Kidney epithelial cell (primary cell): ENCODE results near the gene EID3. TPM values are rescaled to one million over a fixed set of nuclear protein-coding genes. Genes with fewer than 3 reads are reported as not detected.

Experiments
- DNase-seq: peaks from one replicate; pipeline ENCODE4 v3.0.0-alpha.2; 2010; ENCODE audit warnings: low read depth
- H3K27me3 ChIP-seq: 2 replicates; pipeline ENCODE4 v1.6.0; 2011; ENCODE audit warnings: low read length; ENCODE audit not compliant: control insufficient read depth, insufficient read depth
- H3K36me3 ChIP-seq: 2 replicates; pipeline ENCODE4 v1.5.1; 2011; ENCODE audit warnings: low read length; ENCODE audit not compliant: control insufficient read depth, insufficient read depth
- H3K4me3 ChIP-seq: 2 replicates; pipeline ENCODE4 v1.5.1; 2011; ENCODE audit warnings: low read depth, mild to moderate bottlenecking, control low read depth, low read length
- CTCF ChIP-seq: IDR thresholded peaks from 2 replicates; pipeline ENCODE4 v1.5.1; 2011; ENCODE audit warnings: mild to moderate bottlenecking, moderate library complexity, low read length, control low read depth, inconsistent platforms; ENCODE audit not compliant: insufficient read depth, poor library complexity, severe bottlenecking
- total RNA-seq: library from RNA; depleted of rRNA; stranded (reverse); fragments of >200 nt; gene quantifications from 2 replicates; pipeline ENCODE4 v1.2.3, GENCODE V29; 2015

EID3 gene
- total RNA-seq, 1 donor from 2014 or later = 2.9 TPM

- H3K27me3 ChIP-seq = no peaks in the 10 kb centered on the region
- TF ChIP-seq CTCF = no peak
- no peaks in the 10 kb centered on the region for H3K36me3 ChIP-seq
- no peak for DNase-seq
- H3K4me3 ChIP-seq = no peak overlapping the region
These were observed 31.0 kb downstream of the EID3 start for GRCh38 chr12:104334581-104334980.

GRCh38 chr12:104336115-104336514 is 32.6 kb downstream of the EID3 start:
- TF ChIP-seq CTCF = no peak
- no peak overlapping the region for H3K4me3 ChIP-seq
- no peak for DNase-seq
- H3K36me3 ChIP-seq = no peaks in the 10 kb centered on the region
- H3K27me3 ChIP-seq = no peaks in the 10 kb centered on the region

- H3K27me3 ChIP-seq = no peaks in the 10 kb centered on the region
- TF ChIP-seq CTCF = no peak
- no peak for DNase-seq
- H3K4me3 ChIP-seq = no peak overlapping the region
- peaks cover 2% of the 10 kb centered on the region for H3K36me3 ChIP-seq
These were observed 33.6 kb downstream of the EID3 start for GRCh38 chr12:104337030-104337558.

GRCh38 chr12:104339663-104340062 is 36.1 kb downstream of the EID3 start:
- peaks cover 3% of the 10 kb centered on the region for H3K36me3 ChIP-seq
- H3K4me3 ChIP-seq = no peak overlapping the region
- TF ChIP-seq CTCF = no peak
- H3K27me3 ChIP-seq = no peaks in the 10 kb centered on the region
- no peak for DNase-seq

GRCh38 chr12:104340177-104340576 is 36.6 kb downstream of the EID3 start:
- Histone ChIP-seq H3K36me3 (peaks cover 3% of the 10 kb centered on the region), H3K27me3 (no peaks in the 10 kb centered on the region), H3K4me3 (no peak overlapping the region)
- DNase-seq = no peak
- no peak for TF ChIP-seq CTCF

GRCh38 chr12:104340925-104341611 is 37.5 kb downstream of the EID3 start:
- no peak for DNase-seq
- peaks cover 3% of the 10 kb centered on the region for H3K36me3 ChIP-seq
- H3K27me3 ChIP-seq = no peaks in the 10 kb centered on the region
- no peak for TF ChIP-seq CTCF
- H3K4me3 ChIP-seq = no peak overlapping the region
